Kidney (tissue), 14 donors: ENCODE results near the gene IGSF9. TPM values are rescaled to one million over a fixed set of nuclear protein-coding genes. Genes with fewer than 3 reads are reported as not detected.

Source experiments
- DNase-seq, 5 donors: peaks; one replicate each; pipeline ENCODE4 v3.0.0-alpha.2; 2013 to 2020
- FAIRE-seq: peaks from 2 replicates; lab custom pipeline; 2012; peaks lifted over from hg19 to GRCh38; lab: Jason Lieb, UNC
- H3K27ac ChIP-seq, 2 donors: one replicate each; pipeline ENCODE4 v1.7.0; 2013; ENCODE audit warnings: low read depth in 2 of 2, low read length in 2 of 2, inconsistent platforms in 1 of 2
- H3K27me3 ChIP-seq: one replicate; pipeline ENCODE4 v1.7.1; 2013; ENCODE audit warnings: low read length, inconsistent platforms; ENCODE audit not compliant: control insufficient read depth, insufficient read depth
- H3K36me3 ChIP-seq, 3 donors: one replicate each; pipeline versions ENCODE4 v1.7.0 to v1.7.1; 2013; ENCODE audit warnings: low read length in 3 of 3, control low read depth in 1 of 3, inconsistent platforms in 1 of 3; ENCODE audit not compliant: insufficient read depth in 3 of 3, control insufficient read depth in 2 of 3
- H3K4me1 ChIP-seq, 3 donors: one replicate each; pipeline versions ENCODE4 v1.7.0 to v1.7.1; 2013; ENCODE audit warnings: low read length in 3 of 3, inconsistent platforms in 1 of 3, low read depth in 1 of 3; ENCODE audit not compliant: control insufficient read depth in 2 of 3, insufficient read depth in 2 of 3
- H3K4me3 ChIP-seq, 3 donors: one replicate each; pipeline versions ENCODE4 v1.7.0 to v1.8.1; 2013; ENCODE audit warnings: low read length in 3 of 3, control low read depth in 1 of 3, inconsistent platforms in 1 of 3
- H3K9ac ChIP-seq, 3 donors: one replicate each; pipeline versions ENCODE4 v1.7.0 to v1.7.1; 2013; ENCODE audit warnings: low read length in 3 of 3, control low read depth in 1 of 3, inconsistent platforms in 1 of 3
- H3K9me3 ChIP-seq, 3 donors: one replicate each; pipeline versions ENCODE4 v1.7.0 to v1.7.1; 2013; ENCODE audit warnings: low read length in 3 of 3, control low read depth in 1 of 3, inconsistent platforms in 1 of 3; ENCODE audit not compliant: control insufficient read depth in 2 of 3, insufficient read depth in 1 of 3
- intact Hi-C: fragments of 100-400 bp; cut with DNase I; formaldehyde crosslinking; loops from one replicate; pipeline ENCODE4 v1.11.1; 2022
- polyA plus RNA-seq: library from polyadenylated mRNA; stranded (reverse); fragments of 350-450 nt; fragmentation: Illumina TruSeq; extraction: RNeasy Lipid Tissue Mini Kit (QIAGEN cat#74804); gene quantifications from one replicate; pipeline ENCODE4 v1.2.3, GENCODE V29; 2014; ENCODE audit warnings: low read depth, low replicate concordance; ENCODE audit not compliant: insufficient read depth
- total RNA-seq: library from RNA; stranded (reverse); fragmentation: NEBNext Ultra II Directional; extraction: Animal tissue kit (Norgen Biotek cat#: 25700); gene quantifications from one replicate; pipeline ENCODE4 v1.2.1, GENCODE V29; 2021
- TF ChIP-seq, protein P1 (sequence below): IDR thresholded peaks from 3 replicates; pipeline ENCODE4 v1.5.1; 2012; ENCODE audit warnings: mild to moderate bottlenecking, moderate library complexity, borderline replicate concordance; ENCODE audit not compliant: insufficient read depth; ENCODE audit errors: extremely low read depth
- donor health status: control.
- donor health status: control.
- donor health status: control.
- donor health status: control.
- donor health status: control.
- donor health status: DM: yes; HTN: yes; CAD: no.
- donor health status: Normal renal cell carcinoma (clear cell type).

The IGSF9 gene
- total and polyA plus RNA-seq, 2 donors from 2014 or later = 0.88 to 1.3 TPM

- FAIRE-seq (no peak), DNase-seq (peak in 1 of 5 donors; percentile 35)
- no peak overlapping the region for H3K27ac ChIP-seq
- no peak overlapping the region for H3K4me3 ChIP-seq
- H3K36me3 ChIP-seq = no peaks in the 10 kb centered on the region
- no peaks in the 10 kb centered on the region for H3K9me3 ChIP-seq
- intact Hi-C loops = no loop called here
- H3K9ac ChIP-seq = no peak overlapping the region
- TF ChIP-seq, protein P1, sequence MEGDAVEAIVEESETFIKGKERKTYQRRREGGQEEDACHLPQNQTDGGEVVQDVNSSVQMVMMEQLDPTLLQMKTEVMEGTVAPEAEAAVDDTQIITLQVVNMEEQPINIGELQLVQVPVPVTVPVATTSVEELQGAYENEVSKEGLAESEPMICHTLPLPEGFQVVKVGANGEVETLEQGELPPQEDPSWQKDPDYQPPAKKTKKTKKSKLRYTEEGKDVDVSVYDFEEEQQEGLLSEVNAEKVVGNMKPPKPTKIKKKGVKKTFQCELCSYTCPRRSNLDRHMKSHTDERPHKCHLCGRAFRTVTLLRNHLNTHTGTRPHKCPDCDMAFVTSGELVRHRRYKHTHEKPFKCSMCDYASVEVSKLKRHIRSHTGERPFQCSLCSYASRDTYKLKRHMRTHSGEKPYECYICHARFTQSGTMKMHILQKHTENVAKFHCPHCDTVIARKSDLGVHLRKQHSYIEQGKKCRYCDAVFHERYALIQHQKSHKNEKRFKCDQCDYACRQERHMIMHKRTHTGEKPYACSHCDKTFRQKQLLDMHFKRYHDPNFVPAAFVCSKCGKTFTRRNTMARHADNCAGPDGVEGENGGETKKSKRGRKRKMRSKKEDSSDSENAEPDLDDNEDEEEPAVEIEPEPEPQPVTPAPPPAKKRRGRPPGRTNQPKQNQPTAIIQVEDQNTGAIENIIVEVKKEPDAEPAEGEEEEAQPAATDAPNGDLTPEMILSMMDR = no peak
- peaks cover 0 to 5% (median 2%) of the 10 kb centered on the region in 3 donors for H3K4me1 ChIP-seq
- H3K27me3 ChIP-seq = no peaks in the 10 kb centered on the region
Measured at GRCh38 chr1:159943908-159944622, 1.3 kb downstream of the IGSF9 start.

GRCh38 chr1:159943278-159943640, 2.2 kb downstream of the IGSF9 start:
- TF ChIP-seq, protein P1 = no peak
- no peak overlapping the region for H3K9ac ChIP-seq
- H3K27me3 ChIP-seq = no peaks in the 10 kb centered on the region
- FAIRE-seq = no peak
- no peak overlapping the region for H3K27ac ChIP-seq
- no peaks in the 10 kb centered on the region for H3K9me3 ChIP-seq
- no peaks in the 10 kb centered on the region for H3K36me3 ChIP-seq
- no peak overlapping the region for H3K4me3 ChIP-seq
- intact Hi-C loops = no loop called here
- peak in 1 of 5 donors; percentile 39 for DNase-seq
- H3K4me1 ChIP-seq = peaks cover 0 to 5% (median 0%) of the 10 kb centered on the region in 3 donors

DNA sequence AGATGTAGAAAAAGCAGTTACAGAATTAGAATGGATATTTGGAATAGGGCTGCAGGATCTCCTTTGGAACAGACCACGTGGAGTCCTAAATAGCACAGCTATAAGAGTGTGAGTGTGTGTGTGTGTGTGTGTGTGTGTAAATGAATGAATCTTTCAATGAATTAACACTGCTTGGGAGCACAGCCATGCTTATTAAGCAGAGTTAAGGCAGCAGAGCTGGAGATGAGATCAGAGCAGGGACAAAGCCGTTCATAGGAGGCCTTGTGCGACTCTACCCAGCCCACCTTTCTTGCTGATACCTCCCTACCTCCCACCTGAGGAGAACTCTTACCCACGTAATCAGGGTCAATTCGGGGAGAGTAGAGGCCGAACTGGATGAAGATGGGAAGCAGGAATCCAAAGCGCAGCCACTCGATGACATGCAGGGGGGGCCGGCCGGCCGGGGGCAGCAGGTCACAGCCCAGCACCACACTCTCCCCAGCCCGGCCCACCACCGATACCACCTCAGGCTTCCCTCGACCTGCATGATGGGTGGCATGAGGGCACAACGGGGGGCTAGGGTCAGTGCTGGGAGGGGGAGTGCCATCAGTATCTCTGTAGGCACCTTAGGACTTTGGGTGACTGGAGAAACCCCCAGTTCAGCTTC, 2.7 kb downstream of the IGSF9 start:
- intact Hi-C loops = no loop called here
- H3K4me1 ChIP-seq = peaks cover 0 to 5% (median 0%) of the 10 kb centered on the region in 3 donors
- H3K9me3 ChIP-seq = no peaks in the 10 kb centered on the region
- FAIRE-seq (no peak), DNase-seq (peak in 1 of 5 donors; percentile 34)
- H3K9ac ChIP-seq = no peak overlapping the region
- no peaks in the 10 kb centered on the region for H3K36me3 ChIP-seq
- H3K4me3 ChIP-seq = no peak overlapping the region
- TF ChIP-seq, protein P1 = no peak
- H3K27ac ChIP-seq = no peak overlapping the region
- no peaks in the 10 kb centered on the region for H3K27me3 ChIP-seq
